ENCODE measurements around the gene TBPL1. TPM values are rescaled to one million over a fixed set of nuclear protein-coding genes. Genes with fewer than 3 reads are reported as not detected.

The TBPL1 gene
- total and polyA plus RNA-seq, 9 of the 15 experiments (the other 6 are each of a cell fraction or from before 2014, with no cell fraction given): 78.1 to 152 (median 107) TPM

DNA sequence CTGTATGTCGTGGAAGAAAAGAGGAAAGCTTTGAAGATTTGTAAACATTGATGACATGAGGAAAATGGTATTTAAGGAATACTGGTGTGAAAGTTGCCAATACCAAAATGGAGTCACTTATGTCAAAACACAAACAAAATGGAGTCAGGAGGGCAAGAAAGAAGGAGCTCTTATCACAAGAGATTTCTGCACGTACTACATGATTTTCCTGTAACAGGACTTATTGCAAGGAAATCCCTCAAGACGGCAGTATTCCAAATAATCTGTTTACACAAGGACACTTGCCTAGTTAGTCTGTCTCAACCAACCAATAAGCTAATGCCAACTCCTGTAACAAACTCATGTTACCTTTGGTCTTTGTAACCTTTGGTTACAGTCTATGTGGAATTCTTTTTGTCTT is 69.6 kb downstream of the TBPL1 start (continued):
- TF ChIP-seq EWSR1 (IDR thresholded peaks at IDR 0.05; ENCODE audit: borderline replicate concordance, low read depth, partially characterized antibody): no peak
- peak; percentile 95 for TF ChIP-seq MEF2D (tag; conservative IDR thresholded peaks at IDR 0.05; ENCODE audit: low read depth)
- TF ChIP-seq, protein P1, sequence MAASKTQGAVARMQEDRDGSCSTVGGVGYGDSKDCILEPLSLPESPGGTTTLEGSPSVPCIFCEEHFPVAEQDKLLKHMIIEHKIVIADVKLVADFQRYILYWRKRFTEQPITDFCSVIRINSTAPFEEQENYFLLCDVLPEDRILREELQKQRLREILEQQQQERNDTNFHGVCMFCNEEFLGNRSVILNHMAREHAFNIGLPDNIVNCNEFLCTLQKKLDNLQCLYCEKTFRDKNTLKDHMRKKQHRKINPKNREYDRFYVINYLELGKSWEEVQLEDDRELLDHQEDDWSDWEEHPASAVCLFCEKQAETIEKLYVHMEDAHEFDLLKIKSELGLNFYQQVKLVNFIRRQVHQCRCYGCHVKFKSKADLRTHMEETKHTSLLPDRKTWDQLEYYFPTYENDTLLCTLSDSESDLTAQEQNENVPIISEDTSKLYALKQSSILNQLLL (CRISPR knock-in tag; IDR thresholded peaks at IDR 0.05; ENCODE audit: borderline replicate concordance): no peak
- TF ChIP-seq SOX6 (IDR thresholded peaks at IDR 0.05): no peak
- TF ChIP-seq MECOM (CRISPR knock-in tag; IDR thresholded peaks at IDR 0.05): peak; percentile 93
- TF ChIP-seq ZNF133 (CRISPR knock-in tag; IDR thresholded peaks at IDR 0.05): 0 out of 2 replicates have a peak, but pooled peaks have one; percentile 28
- TF ChIP-seq, protein P2, sequence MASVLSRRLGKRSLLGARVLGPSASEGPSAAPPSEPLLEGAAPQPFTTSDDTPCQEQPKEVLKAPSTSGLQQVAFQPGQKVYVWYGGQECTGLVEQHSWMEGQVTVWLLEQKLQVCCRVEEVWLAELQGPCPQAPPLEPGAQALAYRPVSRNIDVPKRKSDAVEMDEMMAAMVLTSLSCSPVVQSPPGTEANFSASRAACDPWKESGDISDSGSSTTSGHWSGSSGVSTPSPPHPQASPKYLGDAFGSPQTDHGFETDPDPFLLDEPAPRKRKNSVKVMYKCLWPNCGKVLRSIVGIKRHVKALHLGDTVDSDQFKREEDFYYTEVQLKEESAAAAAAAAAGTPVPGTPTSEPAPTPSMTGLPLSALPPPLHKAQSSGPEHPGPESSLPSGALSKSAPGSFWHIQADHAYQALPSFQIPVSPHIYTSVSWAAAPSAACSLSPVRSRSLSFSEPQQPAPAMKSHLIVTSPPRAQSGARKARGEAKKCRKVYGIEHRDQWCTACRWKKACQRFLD (CRISPR knock-in tag; IDR thresholded peaks at IDR 0.05): peak; percentile 85
- TF ChIP-seq SMAD4 (CRISPR knock-in tag; conservative IDR thresholded peaks at IDR 0.05): peak; percentile 94
- TF ChIP-seq, protein P3, sequence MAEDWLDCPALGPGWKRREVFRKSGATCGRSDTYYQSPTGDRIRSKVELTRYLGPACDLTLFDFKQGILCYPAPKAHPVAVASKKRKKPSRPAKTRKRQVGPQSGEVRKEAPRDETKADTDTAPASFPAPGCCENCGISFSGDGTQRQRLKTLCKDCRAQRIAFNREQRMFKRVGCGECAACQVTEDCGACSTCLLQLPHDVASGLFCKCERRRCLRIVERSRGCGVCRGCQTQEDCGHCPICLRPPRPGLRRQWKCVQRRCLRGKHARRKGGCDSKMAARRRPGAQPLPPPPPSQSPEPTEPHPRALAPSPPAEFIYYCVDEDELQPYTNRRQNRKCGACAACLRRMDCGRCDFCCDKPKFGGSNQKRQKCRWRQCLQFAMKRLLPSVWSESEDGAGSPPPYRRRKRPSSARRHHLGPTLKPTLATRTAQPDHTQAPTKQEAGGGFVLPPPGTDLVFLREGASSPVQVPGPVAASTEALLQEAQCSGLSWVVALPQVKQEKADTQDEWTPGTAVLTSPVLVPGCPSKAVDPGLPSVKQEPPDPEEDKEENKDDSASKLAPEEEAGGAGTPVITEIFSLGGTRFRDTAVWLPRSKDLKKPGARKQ (CRISPR knock-in tag; IDR thresholded peaks at IDR 0.05): no peak
- 0 out of 2 replicates have a peak, but pooled peaks have one; percentile 29 for TF ChIP-seq ZKSCAN3 (CRISPR knock-in tag; IDR thresholded peaks at IDR 0.05)
- peak; percentile 56 for TF ChIP-seq NFIX (CRISPR knock-in tag; IDR thresholded peaks at IDR 0.05; ENCODE audit: low read depth)
- no peak for TF ChIP-seq CREB1 (IDR thresholded peaks at IDR 0.05)
- no peak for TF ChIP-seq CREB1 (CRISPR knock-in tag; IDR thresholded peaks at IDR 0.05)
- no peak for TF ChIP-seq POLR2B (IDR thresholded peaks at IDR 0.05; ENCODE audit: low read depth, partially characterized antibody)
- TF ChIP-seq, protein P4, sequence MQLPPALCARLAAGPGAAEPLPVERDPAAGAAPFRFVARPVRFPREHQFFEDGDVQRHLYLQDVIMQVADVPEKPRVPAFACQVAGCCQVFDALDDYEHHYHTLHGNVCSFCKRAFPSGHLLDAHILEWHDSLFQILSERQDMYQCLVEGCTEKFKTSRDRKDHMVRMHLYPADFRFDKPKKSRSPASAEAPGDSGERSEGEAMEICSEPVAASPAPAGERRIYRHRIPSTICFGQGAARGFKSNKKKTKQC (CRISPR knock-in tag; IDR thresholded peaks at IDR 0.05): no peak
- TF ChIP-seq ZNF77 (CRISPR knock-in tag; IDR thresholded peaks at IDR 0.05): no peak
- TF ChIP-seq BACH1 (tag; IDR thresholded peaks at IDR 0.05): peak; percentile 75
- TF ChIP-seq, protein P5, sequence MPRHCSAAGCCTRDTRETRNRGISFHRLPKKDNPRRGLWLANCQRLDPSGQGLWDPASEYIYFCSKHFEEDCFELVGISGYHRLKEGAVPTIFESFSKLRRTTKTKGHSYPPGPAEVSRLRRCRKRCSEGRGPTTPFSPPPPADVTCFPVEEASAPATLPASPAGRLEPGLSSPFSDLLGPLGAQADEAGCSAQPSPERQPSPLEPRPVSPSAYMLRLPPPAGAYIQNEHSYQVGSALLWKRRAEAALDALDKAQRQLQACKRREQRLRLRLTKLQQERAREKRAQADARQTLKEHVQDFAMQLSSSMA (CRISPR knock-in tag; IDR thresholded peaks at IDR 0.05): 0 out of 2 replicates have a peak, but pooled peaks have one; percentile 48
- TF ChIP-seq, protein P6, sequence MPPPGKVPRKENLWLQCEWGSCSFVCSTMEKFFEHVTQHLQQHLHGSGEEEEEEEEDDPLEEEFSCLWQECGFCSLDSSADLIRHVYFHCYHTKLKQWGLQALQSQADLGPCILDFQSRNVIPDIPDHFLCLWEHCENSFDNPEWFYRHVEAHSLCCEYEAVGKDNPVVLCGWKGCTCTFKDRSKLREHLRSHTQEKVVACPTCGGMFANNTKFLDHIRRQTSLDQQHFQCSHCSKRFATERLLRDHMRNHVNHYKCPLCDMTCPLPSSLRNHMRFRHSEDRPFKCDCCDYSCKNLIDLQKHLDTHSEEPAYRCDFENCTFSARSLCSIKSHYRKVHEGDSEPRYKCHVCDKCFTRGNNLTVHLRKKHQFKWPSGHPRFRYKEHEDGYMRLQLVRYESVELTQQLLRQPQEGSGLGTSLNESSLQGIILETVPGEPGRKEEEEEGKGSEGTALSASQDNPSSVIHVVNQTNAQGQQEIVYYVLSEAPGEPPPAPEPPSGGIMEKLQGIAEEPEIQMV (tag; conservative IDR thresholded peaks at IDR 0.05; ENCODE audit: low read depth): peak; percentile 82
- TF ChIP-seq SRSF7 (optimal IDR thresholded peaks at IDR 0.05; ENCODE audit: low read depth, low read length): no peak
- peak; percentile 75 for TF ChIP-seq ZNF175 (CRISPR knock-in tag; IDR thresholded peaks at IDR 0.05; ENCODE audit: low read depth)
- no peak for TF ChIP-seq ZNF212 (CRISPR knock-in tag; IDR thresholded peaks at IDR 0.05)
- TF ChIP-seq NFIC (IDR thresholded peaks at IDR 0.05): no peak

Measured in K562 (cell line).